ENCODE data around the gene FNDC8. TPM values are rescaled to one million over a fixed set of nuclear protein-coding genes. Genes with fewer than 3 reads are reported as not detected.
"Not testable (repeated sequence)": the region's sequence is repeated elsewhere in the genome, so short reads cannot be mapped to it uniquely, and the experiment has no call there.

FNDC8 gene
- total RNA-seq, 4 donors from 2014 or later, result not detected

- WGBS, 2 donors, result 91 to 96% methylated on average over 3 of the region's 3 CpGs
- intact Hi-C loops (cut with DNase I; ENCODE audit: low total_unique reads), result loop anchor here (10.0 kb wide), 1 partner anchor 105 kb away; no protein-coding TSS in a partner anchor
- no peak for TF ChIP-seq POLR2A (IDR thresholded peaks at IDR 0.05)
- TF ChIP-seq, protein P1, sequence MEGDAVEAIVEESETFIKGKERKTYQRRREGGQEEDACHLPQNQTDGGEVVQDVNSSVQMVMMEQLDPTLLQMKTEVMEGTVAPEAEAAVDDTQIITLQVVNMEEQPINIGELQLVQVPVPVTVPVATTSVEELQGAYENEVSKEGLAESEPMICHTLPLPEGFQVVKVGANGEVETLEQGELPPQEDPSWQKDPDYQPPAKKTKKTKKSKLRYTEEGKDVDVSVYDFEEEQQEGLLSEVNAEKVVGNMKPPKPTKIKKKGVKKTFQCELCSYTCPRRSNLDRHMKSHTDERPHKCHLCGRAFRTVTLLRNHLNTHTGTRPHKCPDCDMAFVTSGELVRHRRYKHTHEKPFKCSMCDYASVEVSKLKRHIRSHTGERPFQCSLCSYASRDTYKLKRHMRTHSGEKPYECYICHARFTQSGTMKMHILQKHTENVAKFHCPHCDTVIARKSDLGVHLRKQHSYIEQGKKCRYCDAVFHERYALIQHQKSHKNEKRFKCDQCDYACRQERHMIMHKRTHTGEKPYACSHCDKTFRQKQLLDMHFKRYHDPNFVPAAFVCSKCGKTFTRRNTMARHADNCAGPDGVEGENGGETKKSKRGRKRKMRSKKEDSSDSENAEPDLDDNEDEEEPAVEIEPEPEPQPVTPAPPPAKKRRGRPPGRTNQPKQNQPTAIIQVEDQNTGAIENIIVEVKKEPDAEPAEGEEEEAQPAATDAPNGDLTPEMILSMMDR (IDR thresholded peaks at IDR 0.05), result no peak
Measured at GRCh38 chr17:35099908-35100307, 21.5 kb upstream of the FNDC8 start.

DNA sequence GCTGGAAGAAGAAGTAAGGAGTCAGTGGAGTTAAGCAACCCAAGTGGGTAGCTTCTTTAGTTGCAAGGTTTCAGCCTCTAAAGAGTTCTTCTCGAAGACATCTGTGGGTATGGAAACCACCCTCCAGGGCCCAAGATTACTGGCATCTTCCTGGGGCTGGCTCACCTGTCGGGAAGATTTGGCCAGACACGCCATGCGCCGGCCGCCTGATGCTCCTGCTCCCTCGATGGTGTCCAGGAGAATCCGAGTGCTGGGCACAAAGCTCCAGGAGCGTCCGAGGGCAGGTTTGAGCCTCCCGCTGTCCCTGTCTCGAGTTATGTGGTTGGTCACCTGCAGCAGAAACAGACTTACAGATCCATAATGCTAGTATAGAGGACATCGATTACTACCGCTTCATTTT, 20.4 kb upstream of the FNDC8 start:
- no peak overlapping the region for H3K4me3 ChIP-seq (ENCODE audit: low read depth, poor library complexity, severe bottlenecking)
- TF ChIP-seq, protein P1 (IDR thresholded peaks at IDR 0.05), result no peak
- TF ChIP-seq POLR2A (IDR thresholded peaks at IDR 0.05), result no peak
- no peak for DNase-seq (ENCODE audit: low spot score in 2 of 2)
- intact Hi-C loops (cut with DNase I; ENCODE audit: low total_unique reads), result no loop called here
- WGBS, 2 donors, result 92 to 98% methylated on average over 14 of the region's 14 CpGs

More at GRCh38 chr17:35099908-35100307, 21.5 kb upstream of the FNDC8 start:
- no peak overlapping the region for H3K4me3 ChIP-seq (ENCODE audit: low read depth, poor library complexity, severe bottlenecking)
- no peak for DNase-seq (ENCODE audit: low spot score in 2 of 2)

- no peak for DNase-seq (ENCODE audit: low spot score in 2 of 2)
- TF ChIP-seq POLR2A (IDR thresholded peaks at IDR 0.05), result no peak
- TF ChIP-seq, protein P1 (IDR thresholded peaks at IDR 0.05), result no peak
- no peak overlapping the region for H3K4me3 ChIP-seq (ENCODE audit: low read depth, poor library complexity, severe bottlenecking)
- intact Hi-C loops (cut with DNase I; ENCODE audit: low total_unique reads), result no loop called here
- 96% methylated on average over 2 of the region's 2 CpGs for WGBS, 2 donors
Measured at GRCh38 chr17:35101725-35102124, 19.7 kb upstream of the FNDC8 start.

DNA sequence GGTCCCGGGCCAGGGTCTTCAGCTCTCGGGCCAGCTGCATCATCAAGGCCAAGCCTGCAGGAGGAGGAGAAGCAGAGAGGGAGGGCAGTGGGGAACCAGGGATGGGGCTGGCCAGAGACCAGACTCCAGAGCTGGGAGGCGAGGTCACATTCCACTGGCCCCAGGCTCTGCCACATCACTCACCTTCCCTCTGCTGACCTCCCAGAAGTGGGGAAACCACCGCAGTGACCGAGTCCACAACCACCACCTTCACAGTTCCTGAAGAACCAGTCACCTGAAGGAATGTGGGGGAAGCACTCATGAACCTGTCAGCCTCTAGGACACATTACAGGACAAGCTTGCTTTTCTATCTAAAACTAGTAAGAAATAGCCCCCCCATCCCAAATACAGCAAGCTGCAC, 18.1 kb upstream of the FNDC8 start:
- intact Hi-C loops (cut with DNase I; ENCODE audit: low total_unique reads), result no loop called here
- WGBS, 2 donors, result 91 to 93% methylated on average over 5 of the region's 5 CpGs
- no peak for DNase-seq (ENCODE audit: low spot score in 2 of 2)
- TF ChIP-seq, protein P1 (IDR thresholded peaks at IDR 0.05), result no peak
- TF ChIP-seq POLR2A (IDR thresholded peaks at IDR 0.05), result no peak
- no peak overlapping the region for H3K4me3 ChIP-seq (ENCODE audit: low read depth, poor library complexity, severe bottlenecking)

GRCh38 chr17:35104844-35105450, 16.5 kb upstream of the FNDC8 start:
- intact Hi-C loops (cut with DNase I; ENCODE audit: low total_unique reads), result no loop called here
- DNase-seq (ENCODE audit: low spot score in 2 of 2), result no peak

DNA sequence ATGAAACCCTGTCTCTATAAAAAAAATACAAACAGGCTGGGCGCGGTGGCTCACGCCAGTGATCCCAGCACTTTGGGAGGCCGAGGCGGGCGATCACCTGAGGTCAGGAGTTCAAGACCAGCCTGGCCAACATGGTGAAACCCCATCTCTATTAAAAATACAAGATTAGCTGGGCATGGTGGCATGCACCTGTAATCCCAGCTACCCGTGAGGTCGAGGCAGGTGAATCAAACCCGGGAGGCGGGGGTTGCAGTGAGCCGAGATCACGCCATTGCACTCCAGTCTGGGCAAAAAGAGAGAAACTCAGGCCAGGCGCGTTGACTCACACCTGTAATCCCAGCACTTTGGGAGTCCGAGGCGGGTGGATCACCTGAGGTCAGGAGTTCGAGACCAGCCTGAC, 10.6 kb upstream of the FNDC8 start:
- DNase-seq (ENCODE audit: low spot score in 2 of 2); intact Hi-C loops (cut with DNase I; ENCODE audit: low total_unique reads); H3K4me3 ChIP-seq (ENCODE audit: low read depth, poor library complexity, severe bottlenecking): not testable (repeated sequence)
- WGBS, 2 donors, result 97 to 98% methylated on average over 17 of the region's 17 CpGs

More at GRCh38 chr17:35104844-35105450, 16.5 kb upstream of the FNDC8 start:
- TF ChIP-seq, protein P1 (IDR thresholded peaks at IDR 0.05), result no peak
- TF ChIP-seq POLR2A (IDR thresholded peaks at IDR 0.05), result no peak
- WGBS, 2 donors, result 98% methylated on average over 5 of the region's 5 CpGs
- H3K4me3 ChIP-seq (ENCODE audit: low read depth, poor library complexity, severe bottlenecking), result no peak overlapping the region
